Stomach (tissue), 9 donors: Measurements from ENCODE around the gene ZNF276. TPM values are rescaled to one million over a fixed set of nuclear protein-coding genes. Genes with fewer than 3 reads are reported as not detected.

ENCODE experiments used
- DNase-seq, 2 donors: peaks; one replicate each; pipeline versions ENCODE4 v3.0.0 to v3.0.0-alpha.2; 2013 to 2019
- H3K27ac ChIP-seq, 5 donors: fragments of 200-600 bp in 4 of 5; sonication (generic) in 4 of 5; one replicate each; pipeline ENCODE4 v1.5.1; 2013 to 2019; ENCODE audit warnings: mild to moderate bottlenecking in 1 of 5, moderate library complexity in 1 of 5
- H3K27me3 ChIP-seq, 3 donors: fragments of 200-600 bp; sonication (generic); one replicate each; pipeline ENCODE4 v1.5.1; 2017 to 2019; ENCODE audit warnings: mixed run types in 1 of 3
- H3K36me3 ChIP-seq, 4 donors: fragments of 200-600 bp; sonication (generic); 1 replicate in 3 of 4; 2 replicates in 1 of 4; pipeline ENCODE4 v1.5.1; 2016 to 2019
- H3K4me1 ChIP-seq, 4 donors: fragments of 200-600 bp; sonication (generic); one replicate each; pipeline ENCODE4 v1.5.1; 2016 to 2019
- H3K4me3 ChIP-seq, 4 donors: fragments of 200-600 bp; sonication (generic) in 3 of 4; one replicate each; pipeline ENCODE4 v1.5.1; 2016 to 2019; ENCODE audit warnings: mild to moderate bottlenecking in 1 of 4
- H3K9me3 ChIP-seq, 4 donors: fragments of 200-600 bp; sonication (generic); one replicate each; pipeline ENCODE4 v1.5.1; 2016 to 2019
- CTCF ChIP-seq, 7 experiments: fragments of 450-650 bp in 4 of 7; fragments of 200-600 bp in 3 of 7; sonication (generic) in 3 of 7; IDR thresholded peaks; one replicate each; pipeline ENCODE4 v1.5.1; 2016 to 2019; ENCODE audit warnings: antibody characterized with exemption in 7 of 7, control low read depth in 2 of 7, mild to moderate bottlenecking in 1 of 7
- EP300 ChIP-seq: sonication (generic); formaldehyde crosslinking; IDR thresholded peaks from one replicate; pipeline ENCODE4 v1.6.1; 2017; ENCODE audit warnings: antibody characterized with exemption
- POLR2A ChIP-seq, 4 donors: fragments of 450-650 bp; IDR thresholded peaks; one replicate each; pipeline ENCODE4 v1.6.1; 2016; ENCODE audit warnings: antibody characterized with exemption in 4 of 4, control low read depth in 2 of 4, mild to moderate bottlenecking in 1 of 4, moderate library complexity in 1 of 4
- POLR2AphosphoS5 ChIP-seq, 3 donors: sonication (generic); formaldehyde crosslinking; IDR thresholded peaks; one replicate each; pipeline ENCODE4 v1.6.1; 2016; ENCODE audit warnings: antibody characterized with exemption in 3 of 3
- WGBS, 5 donors: extraction: QIAGEN DNeasy Blood & Tissue Kit in 3 of 5; methylation state at CpG; one replicate each; pipeline versions ENCODE4 v1.1.5 to v1.1.7; 2013 to 2018; 5-methylcytosine and 5-hydroxymethylcytosine counted together
- intact Hi-C: fragments of 100-400 bp; cut with DNase I; formaldehyde crosslinking; loops from one replicate; pipeline ENCODE4 v1.15.1; 2023; ENCODE audit warnings: low total_unique reads
- polyA plus RNA-seq, 3 donors: library from polyadenylated mRNA; stranded (reverse); fragments of 200-250 nt; gene quantifications; one replicate each; pipeline ENCODE4 v1.2.3, GENCODE V29; 2013
- total RNA-seq, 5 donors: library from RNA; depleted of rRNA; stranded (reverse); fragments of >200 nt; gene quantifications; one replicate each; pipeline versions ENCODE4 v1.1.0 to v1.2.3, GENCODE V29; 2014 to 2016
- donor health status: healthy with polysubstance abuse.
- donor health status: Bipolar disorder and iron deficiency.
- donor health status: healthy.

The ZNF276 gene
- total and polyA plus RNA-seq, 8 donors, result 11.0 to 418 (median 32.6) TPM

GRCh38 chr16:89784406-89784805 lies 63.1 kb downstream of the ZNF276 start:
- Histone ChIP-seq H3K4me1 (no peaks in the 10 kb centered on the region), H3K36me3 (peaks cover 0 to 3% (median 0%) of the 10 kb centered on the region in 4 donors), H3K27me3 (no peaks in the 10 kb centered on the region), H3K9me3 (no peaks in the 10 kb centered on the region), H3K4me3 (no peak overlapping the region), H3K27ac (peak overlapping the region in 1 of 5 donors; percentile 20)
- no peak for DNase-seq
- WGBS, 5 donors, result 76 to 84% (median 81%) methylated on average over 7 of the region's 7 CpGs
- no peak for TF ChIP-seq POLR2AphosphoS5 (IDR thresholded peaks at IDR 0.05)
- no peak for TF ChIP-seq POLR2A (IDR thresholded peaks at IDR 0.05)
- no peak for TF ChIP-seq CTCF (IDR thresholded peaks at IDR 0.05)
- TF ChIP-seq EP300, result no peak
- intact Hi-C loops, result no loop called here

DNA sequence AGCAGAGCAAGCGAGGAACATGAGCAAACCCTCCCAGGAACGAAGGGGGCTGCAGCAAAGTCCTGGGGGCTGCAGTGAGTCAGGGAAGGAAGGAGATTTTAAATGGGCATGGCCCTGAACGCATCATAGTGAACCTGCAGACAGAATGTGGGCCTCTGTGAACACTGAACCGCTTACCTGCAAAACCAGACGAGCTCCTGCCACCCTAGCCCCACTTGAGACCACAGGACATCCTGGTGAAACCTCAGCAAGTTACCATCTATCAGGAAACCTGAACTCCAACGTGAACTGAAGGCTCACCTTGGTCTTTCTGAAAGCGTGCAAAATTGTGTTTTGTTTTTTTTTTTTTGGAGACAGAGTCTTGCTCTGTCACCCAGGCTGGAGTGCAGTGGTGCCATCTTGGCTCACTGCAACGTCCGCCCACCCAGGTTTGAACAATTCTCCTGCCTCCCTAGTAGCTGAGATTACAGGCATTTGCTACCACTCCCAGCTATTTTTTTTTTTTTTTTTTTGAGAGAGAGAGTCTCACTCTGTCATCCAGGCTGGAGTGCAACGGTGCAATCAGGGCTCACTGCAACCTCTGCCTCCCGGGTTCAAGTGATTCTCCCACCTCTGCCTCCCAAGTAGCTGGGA lies 64.3 kb downstream of the ZNF276 start:
- TF ChIP-seq CTCF (IDR thresholded peaks at IDR 0.05) (no peak), EP300 (no peak), POLR2A (IDR thresholded peaks at IDR 0.05) (no peak), POLR2AphosphoS5 (IDR thresholded peaks at IDR 0.05) (no peak)
- 87 to 92% (median 89%) methylated on average over 11 of the region's 11 CpGs for WGBS, 5 donors
- Histone ChIP-seq H3K27me3 (no peaks in the 10 kb centered on the region), H3K36me3 (peaks cover 0 to 3% (median 0%) of the 10 kb centered on the region in 4 donors), H3K27ac (no peak overlapping the region), H3K4me1 (no peaks in the 10 kb centered on the region), H3K9me3 (no peaks in the 10 kb centered on the region), H3K4me3 (no peak overlapping the region)
- intact Hi-C loops, result no loop called here
- DNase-seq, result peak in 1 of 2 donors; percentile 20

DNA sequence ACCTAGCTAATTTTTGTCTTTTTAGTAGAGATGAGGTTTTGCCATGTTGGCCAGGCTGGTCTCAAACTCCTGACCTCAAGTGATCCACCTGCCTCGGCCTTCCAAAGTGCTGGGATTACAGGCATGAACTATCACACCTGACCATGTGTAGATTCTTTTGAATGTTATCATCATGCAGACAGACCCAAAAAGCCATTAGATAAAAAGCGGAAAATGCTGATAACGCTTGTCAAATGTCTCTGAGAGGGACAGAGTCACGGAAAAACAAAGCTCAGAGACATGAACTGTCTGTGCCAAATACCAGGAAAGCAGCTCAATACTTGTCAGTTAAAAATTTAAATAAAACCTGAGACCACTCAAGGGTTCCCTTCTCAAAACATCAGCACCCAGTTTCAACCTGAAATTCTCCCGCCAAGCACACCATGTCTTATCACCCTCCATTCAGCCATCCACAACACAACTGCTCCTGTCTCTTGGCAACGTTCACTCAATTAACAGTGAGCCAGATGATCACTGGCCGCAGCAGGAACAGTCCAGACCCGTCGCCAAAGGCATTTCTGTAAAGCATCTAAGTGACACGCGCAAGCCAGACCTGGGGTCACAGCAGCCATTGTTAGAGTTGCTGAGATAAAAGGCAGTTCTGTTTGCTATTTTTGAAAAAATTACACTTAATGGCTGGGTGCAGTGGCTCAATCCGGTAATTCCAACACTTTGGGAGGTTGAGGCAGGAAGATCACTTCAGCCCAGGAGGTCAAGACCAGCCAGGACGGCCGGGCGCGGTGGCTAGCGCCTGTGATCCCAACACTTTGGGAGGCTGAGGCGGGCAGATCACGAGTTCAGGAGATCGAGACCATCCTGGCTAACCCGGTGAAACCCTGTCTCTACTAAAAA lies 65.4 kb downstream of the ZNF276 start:
- 85 to 93% (median 90%) methylated on average over 21 of the region's 21 CpGs for WGBS, 5 donors
- Histone ChIP-seq H3K27me3 (no peaks in the 10 kb centered on the region), H3K4me3 (no peak overlapping the region), H3K36me3 (peaks cover 0 to 7% (median 0%) of the 10 kb centered on the region in 4 donors), H3K27ac (no peak overlapping the region), H3K4me1 (no peaks in the 10 kb centered on the region), H3K9me3 (no peaks in the 10 kb centered on the region)
- TF ChIP-seq CTCF (IDR thresholded peaks at IDR 0.05), result no peak
- TF ChIP-seq POLR2AphosphoS5 (IDR thresholded peaks at IDR 0.05), result no peak
- TF ChIP-seq EP300, result no peak
- TF ChIP-seq POLR2A (IDR thresholded peaks at IDR 0.05), result no peak
- intact Hi-C loops, result no loop called here
- DNase-seq, result peak in 1 of 2 donors; percentile 65

DNA sequence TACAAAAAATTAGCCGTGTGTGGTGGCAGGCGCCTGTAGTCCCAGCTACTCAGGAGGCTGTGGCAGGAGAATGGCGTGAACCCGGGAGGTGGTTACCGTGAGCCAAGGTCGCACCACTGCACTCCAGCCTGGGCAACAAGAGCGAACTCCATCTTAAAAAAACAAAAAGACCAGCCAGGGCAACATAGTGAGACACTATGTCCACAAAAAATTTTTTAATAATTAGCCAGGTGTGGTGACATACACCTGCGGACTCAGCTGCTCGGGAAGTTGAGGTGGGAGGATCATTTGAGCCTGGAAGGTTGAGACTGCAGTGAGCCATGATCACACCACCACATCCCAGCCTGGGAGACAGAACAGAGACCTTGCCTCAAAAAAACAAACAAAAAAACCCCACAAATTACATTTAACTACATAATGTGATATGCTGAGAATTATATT lies 66.0 kb downstream of the ZNF276 start:
- no peak for TF ChIP-seq EP300
- no peak for TF ChIP-seq POLR2AphosphoS5 (IDR thresholded peaks at IDR 0.05)
- TF ChIP-seq POLR2A (IDR thresholded peaks at IDR 0.05), result no peak
- TF ChIP-seq CTCF (IDR thresholded peaks at IDR 0.05), result no peak
- no peaks in the 10 kb centered on the region for H3K4me1 ChIP-seq
- no peaks in the 10 kb centered on the region for H3K27me3 ChIP-seq
- H3K9me3 ChIP-seq, result no peaks in the 10 kb centered on the region
- H3K27ac ChIP-seq, result no peak overlapping the region
- no peak for DNase-seq
- WGBS, 5 donors, result 90 to 95% (median 93%) methylated on average over 9 of the region's 9 CpGs
- H3K36me3 ChIP-seq, result peaks cover 0 to 7% (median 0%) of the 10 kb centered on the region in 4 donors
- no peak overlapping the region for H3K4me3 ChIP-seq
- intact Hi-C loops, result no loop called here
